ENCODE data around the gene SPATA9.

SPATA9 gene

DNA sequence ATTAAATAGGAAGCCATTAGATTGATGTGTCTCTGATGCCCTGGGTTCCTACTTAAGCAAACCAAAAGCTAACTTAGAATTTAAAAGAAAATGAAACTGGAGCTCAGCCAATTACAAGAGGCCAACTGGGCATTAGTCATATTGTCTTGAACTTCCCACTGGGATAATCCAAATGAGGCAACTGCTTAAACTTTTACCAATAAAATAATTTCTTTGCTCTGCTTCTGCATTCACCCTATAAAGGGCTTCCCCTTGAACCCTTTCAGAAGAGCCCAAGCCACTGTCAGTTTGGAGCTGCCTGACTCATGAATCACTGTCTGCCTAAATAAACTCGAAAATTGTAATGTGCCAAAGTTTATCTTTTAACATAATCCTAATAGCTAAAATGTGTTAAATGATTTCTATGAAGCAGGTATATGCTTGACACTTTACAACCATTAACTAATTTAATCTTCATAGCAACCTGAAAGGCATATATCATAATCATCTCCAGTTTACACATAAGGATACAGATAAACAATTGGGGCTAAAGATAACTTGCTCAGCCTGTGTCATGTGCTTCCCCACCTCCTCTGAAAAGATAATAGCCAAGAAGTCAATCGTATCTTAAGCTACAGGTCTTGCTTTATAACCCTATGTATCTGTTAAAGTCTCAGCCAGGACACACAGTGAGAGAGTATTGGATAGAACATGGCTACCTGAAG lies 51.4 kb downstream of the SPATA9 start:
- peaks cover 10% of the 10 kb centered on the region for H3K9me3 ChIP-seq (ENCODE audit: control insufficient read depth, insufficient read depth, low read length)
- H3K36me3 ChIP-seq (ENCODE audit: control insufficient read depth, insufficient read depth, low read length), result no peaks in the 10 kb centered on the region
- H3K4me3 ChIP-seq (ENCODE audit: low read depth, low read length), result no peak overlapping the region
- no peaks in the 10 kb centered on the region for H3K4me1 ChIP-seq (ENCODE audit: control insufficient read depth, insufficient read depth, low read length)
- H3K27me3 ChIP-seq (ENCODE audit: control insufficient read depth, insufficient read depth, low read length), result no peaks in the 10 kb centered on the region
- no peak overlapping the region for H3K9ac ChIP-seq (ENCODE audit: low read depth, low read length)

DNA sequence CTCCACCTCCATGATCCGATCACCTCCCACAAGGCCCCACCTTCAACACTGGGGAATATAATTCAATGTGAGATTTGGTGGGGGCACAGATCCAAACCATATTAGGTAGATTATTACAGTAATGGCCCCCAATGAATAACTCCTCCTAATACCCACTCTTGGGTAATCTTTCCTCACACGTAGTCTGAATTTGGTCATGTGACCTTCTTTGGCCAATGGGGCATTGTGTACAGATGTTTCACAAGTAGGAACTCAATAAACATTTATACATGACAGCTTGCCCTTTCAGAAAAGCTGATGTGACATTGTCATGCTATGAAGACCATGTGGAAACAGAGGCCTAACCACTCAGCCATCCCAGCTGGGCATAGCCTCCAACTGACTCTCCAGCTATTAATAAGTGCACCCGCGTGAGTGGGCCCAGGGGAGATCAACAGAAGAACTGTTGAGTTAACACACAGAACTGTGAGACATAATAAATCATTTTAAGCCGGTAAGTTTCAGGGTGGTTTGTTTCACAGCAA lies 52.3 kb downstream of the SPATA9 start:
- Histone ChIP-seq H3K4me1 (ENCODE audit: control insufficient read depth, insufficient read depth, low read length) (no peaks in the 10 kb centered on the region), H3K36me3 (ENCODE audit: control insufficient read depth, insufficient read depth, low read length) (no peaks in the 10 kb centered on the region), H3K4me3 (ENCODE audit: low read depth, low read length) (no peak overlapping the region), H3K9ac (ENCODE audit: low read depth, low read length) (no peak overlapping the region), H3K9me3 (ENCODE audit: control insufficient read depth, insufficient read depth, low read length) (peaks cover 10% of the 10 kb centered on the region), H3K27me3 (ENCODE audit: control insufficient read depth, insufficient read depth, low read length) (no peaks in the 10 kb centered on the region)

DNA sequence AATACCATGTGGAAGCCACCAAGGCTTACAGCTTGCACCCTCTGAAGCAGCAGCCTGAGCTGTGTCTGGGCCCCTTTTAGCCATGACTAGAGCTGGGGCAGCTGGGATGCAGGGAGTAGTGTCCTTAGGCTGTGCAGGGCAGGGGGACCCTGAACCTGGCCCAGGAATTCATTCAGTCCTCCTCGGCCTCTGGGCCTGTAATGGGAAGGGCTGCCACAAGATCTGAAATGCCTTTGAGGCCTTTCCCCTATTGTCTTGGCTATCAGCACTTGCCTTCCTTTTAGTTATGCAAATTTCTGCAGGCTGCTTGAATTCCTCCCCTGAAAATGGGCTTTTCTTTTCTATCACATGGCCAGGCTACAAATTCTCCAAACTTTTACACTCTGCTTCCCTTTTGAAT lies 53.9 kb downstream of the SPATA9 start:
- Histone ChIP-seq H3K4me3 (ENCODE audit: low read depth, low read length) (no peak overlapping the region), H3K9me3 (ENCODE audit: control insufficient read depth, insufficient read depth, low read length) (peaks cover 10% of the 10 kb centered on the region), H3K36me3 (ENCODE audit: control insufficient read depth, insufficient read depth, low read length) (no peaks in the 10 kb centered on the region), H3K27me3 (ENCODE audit: control insufficient read depth, insufficient read depth, low read length) (no peaks in the 10 kb centered on the region), H3K4me1 (ENCODE audit: control insufficient read depth, insufficient read depth, low read length) (no peaks in the 10 kb centered on the region), H3K9ac (ENCODE audit: low read depth, low read length) (no peak overlapping the region)

DNA sequence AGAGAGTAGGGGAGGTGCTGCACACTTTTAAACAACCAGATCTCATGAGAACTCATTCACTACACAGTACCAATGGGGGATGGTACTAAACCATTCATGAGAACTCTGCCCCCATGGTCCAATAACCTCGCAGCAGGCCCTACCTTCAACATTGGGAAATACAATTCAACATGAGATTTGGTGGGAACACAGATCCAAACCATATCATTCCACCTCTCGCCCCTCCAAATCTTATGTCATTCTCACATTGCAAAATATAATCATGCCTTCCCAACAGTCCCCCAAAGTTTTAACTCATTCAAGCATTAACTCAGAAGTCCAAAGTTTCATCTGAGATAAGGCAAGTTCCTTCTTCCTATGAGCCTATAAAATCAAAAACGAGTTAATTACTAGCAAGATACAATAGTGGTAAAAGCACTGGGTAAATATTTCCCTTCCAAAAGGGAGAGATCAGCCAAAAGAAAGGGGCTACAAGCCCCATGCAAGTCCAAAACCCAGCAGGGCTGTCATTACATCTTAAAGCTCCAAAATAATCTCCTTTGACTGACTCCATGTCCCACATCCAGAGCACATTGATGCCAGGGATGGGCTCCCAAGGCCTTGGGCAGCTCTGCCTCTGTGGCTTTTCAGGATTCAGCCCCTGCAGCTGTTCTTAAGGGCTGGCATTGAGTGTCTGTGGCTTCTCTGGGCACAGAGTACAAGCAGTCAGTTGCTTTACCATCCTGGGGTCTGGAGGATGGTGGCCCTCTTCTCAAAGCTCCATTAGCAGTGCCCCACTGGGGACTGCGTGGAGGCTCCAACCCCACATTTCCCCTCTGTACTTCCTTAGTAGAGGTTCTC lies 54.6 kb downstream of the SPATA9 start:
- Histone ChIP-seq H3K4me1 (ENCODE audit: control insufficient read depth, insufficient read depth, low read length) (no peaks in the 10 kb centered on the region), H3K4me3 (ENCODE audit: low read depth, low read length) (no peak overlapping the region), H3K9ac (ENCODE audit: low read depth, low read length) (no peak overlapping the region), H3K36me3 (ENCODE audit: control insufficient read depth, insufficient read depth, low read length) (no peaks in the 10 kb centered on the region), H3K27me3 (ENCODE audit: control insufficient read depth, insufficient read depth, low read length) (peaks cover 7% of the 10 kb centered on the region), H3K9me3 (ENCODE audit: control insufficient read depth, insufficient read depth, low read length) (peaks cover 10% of the 10 kb centered on the region)

DNA sequence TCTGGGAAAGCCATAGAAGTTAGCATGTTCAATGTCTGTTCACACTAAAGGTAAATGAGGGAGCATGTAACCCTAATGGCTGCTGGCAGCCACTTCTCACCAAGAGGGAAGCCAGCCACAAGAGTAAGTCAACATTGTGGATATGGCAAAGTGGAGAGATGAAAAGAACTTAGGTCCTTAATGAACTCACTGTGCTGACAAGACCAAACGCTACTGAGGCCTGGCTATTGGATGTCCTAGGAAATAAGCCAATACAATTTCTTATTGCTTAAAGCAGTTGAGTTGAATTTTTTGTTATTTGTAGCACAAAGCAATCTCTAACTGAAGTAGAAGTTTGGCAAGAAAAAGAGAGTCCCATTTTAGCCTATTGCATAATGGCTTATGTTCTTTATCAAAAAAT lies 56.1 kb downstream of the SPATA9 start:
- Histone ChIP-seq H3K9ac (ENCODE audit: low read depth, low read length) (no peak overlapping the region), H3K4me1 (ENCODE audit: control insufficient read depth, insufficient read depth, low read length) (no peaks in the 10 kb centered on the region), H3K4me3 (ENCODE audit: low read depth, low read length) (no peak overlapping the region), H3K27me3 (ENCODE audit: control insufficient read depth, insufficient read depth, low read length) (peaks cover 22% of the 10 kb centered on the region), H3K36me3 (ENCODE audit: control insufficient read depth, insufficient read depth, low read length) (no peaks in the 10 kb centered on the region), H3K9me3 (ENCODE audit: control insufficient read depth, insufficient read depth, low read length) (peaks cover 10% of the 10 kb centered on the region)

DNA sequence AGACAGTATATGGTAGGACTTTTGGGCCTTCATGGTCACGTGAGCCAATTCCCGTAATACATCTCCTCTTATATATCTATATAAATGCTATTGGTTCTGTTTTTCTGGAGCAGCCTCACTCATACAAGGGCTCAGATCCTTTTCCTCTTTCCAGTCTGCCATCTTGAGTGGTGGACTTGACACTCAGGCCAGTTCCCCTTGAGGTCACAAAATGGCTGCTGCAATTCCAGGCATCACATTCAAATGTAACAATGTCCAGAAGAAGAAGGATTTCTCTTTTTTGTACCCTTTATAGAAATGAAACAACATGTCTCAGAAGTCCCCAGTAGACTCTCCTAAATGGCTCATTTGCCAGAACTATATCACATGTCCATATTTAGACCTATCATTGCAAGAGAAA lies 58.4 kb downstream of the SPATA9 start:
- Histone ChIP-seq H3K9ac (ENCODE audit: low read depth, low read length) (no peak overlapping the region), H3K9me3 (ENCODE audit: control insufficient read depth, insufficient read depth, low read length) (peaks cover 10% of the 10 kb centered on the region), H3K4me1 (ENCODE audit: control insufficient read depth, insufficient read depth, low read length) (peaks cover 2% of the 10 kb centered on the region), H3K27me3 (ENCODE audit: control insufficient read depth, insufficient read depth, low read length) (peaks cover 42% of the 10 kb centered on the region), H3K4me3 (ENCODE audit: low read depth, low read length) (no peak overlapping the region), H3K36me3 (ENCODE audit: control insufficient read depth, insufficient read depth, low read length) (no peaks in the 10 kb centered on the region)

DNA sequence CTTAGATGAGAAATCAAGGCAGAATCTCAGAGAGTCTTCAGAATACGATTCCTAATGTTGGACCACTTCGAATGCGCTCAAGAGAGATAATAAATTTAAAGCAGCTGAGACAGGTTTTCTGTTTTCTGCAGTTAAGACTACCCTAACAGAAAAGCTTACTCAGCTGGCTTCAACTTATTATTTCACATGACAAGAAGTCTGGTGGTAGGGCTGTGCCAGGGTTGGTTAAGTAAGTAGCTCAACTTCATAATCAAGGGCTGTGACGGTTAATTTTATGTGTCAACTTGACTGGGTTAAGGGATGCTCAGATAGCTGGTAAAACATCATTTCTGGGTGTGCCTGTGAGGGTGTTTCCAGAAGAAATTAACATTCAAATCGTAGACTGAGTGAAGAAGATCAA lies 59.1 kb downstream of the SPATA9 start:
- Histone ChIP-seq H3K36me3 (ENCODE audit: control insufficient read depth, insufficient read depth, low read length) (no peaks in the 10 kb centered on the region), H3K27me3 (ENCODE audit: control insufficient read depth, insufficient read depth, low read length) (peaks cover 48% of the 10 kb centered on the region), H3K9me3 (ENCODE audit: control insufficient read depth, insufficient read depth, low read length) (peaks cover 6% of the 10 kb centered on the region), H3K9ac (ENCODE audit: low read depth, low read length) (no peak overlapping the region), H3K4me3 (ENCODE audit: low read depth, low read length) (no peak overlapping the region), H3K4me1 (ENCODE audit: control insufficient read depth, insufficient read depth, low read length) (peaks cover 5% of the 10 kb centered on the region)

DNA sequence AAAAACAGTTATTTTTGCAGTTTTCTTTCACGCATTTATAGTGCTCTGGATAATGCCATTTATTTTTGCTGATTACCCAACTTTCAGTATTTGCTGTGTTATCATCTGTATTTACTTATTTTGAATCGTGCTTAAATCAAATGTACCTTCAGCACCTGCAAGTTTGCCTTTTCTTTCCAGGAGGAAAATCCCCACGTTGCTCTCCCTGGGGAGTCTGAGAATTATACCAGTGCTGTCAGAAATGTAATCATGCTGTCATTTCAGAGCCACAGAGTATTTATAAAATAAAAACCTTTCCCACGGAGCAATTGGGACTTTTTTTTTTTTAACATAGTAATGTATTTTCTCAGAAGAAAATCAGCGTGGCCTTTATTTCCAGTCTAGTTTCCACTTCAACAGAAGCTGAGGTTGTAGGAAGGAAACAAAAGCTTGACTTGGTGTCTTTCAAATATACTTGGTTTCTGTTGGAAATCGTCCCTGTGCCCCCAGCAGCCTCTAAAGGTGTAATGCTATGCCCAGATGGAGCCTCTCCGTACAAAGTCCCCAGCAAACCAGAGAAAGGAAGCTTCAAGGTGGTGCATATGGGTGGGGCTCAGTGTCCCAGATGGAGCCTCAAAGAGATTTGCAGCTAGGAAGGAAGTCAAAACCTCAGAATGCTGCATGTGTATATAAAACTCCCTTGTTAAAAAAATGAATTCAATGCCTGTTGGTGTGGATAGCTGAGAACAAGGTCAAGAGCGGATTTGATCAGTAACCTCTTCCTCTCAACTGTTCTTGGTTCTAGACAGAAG lies 60.8 kb downstream of the SPATA9 start:
- peak overlapping the region; percentile 64 for H3K4me3 ChIP-seq (ENCODE audit: low read depth, low read length)
- H3K36me3 ChIP-seq (ENCODE audit: control insufficient read depth, insufficient read depth, low read length), result no peaks in the 10 kb centered on the region
- H3K27me3 ChIP-seq (ENCODE audit: control insufficient read depth, insufficient read depth, low read length), result peaks cover 60% of the 10 kb centered on the region
- H3K9me3 ChIP-seq (ENCODE audit: control insufficient read depth, insufficient read depth, low read length), result no peaks in the 10 kb centered on the region
- H3K4me1 ChIP-seq (ENCODE audit: control insufficient read depth, insufficient read depth, low read length), result peaks cover 5% of the 10 kb centered on the region
- no peak overlapping the region for H3K9ac ChIP-seq (ENCODE audit: low read depth, low read length)

DNA sequence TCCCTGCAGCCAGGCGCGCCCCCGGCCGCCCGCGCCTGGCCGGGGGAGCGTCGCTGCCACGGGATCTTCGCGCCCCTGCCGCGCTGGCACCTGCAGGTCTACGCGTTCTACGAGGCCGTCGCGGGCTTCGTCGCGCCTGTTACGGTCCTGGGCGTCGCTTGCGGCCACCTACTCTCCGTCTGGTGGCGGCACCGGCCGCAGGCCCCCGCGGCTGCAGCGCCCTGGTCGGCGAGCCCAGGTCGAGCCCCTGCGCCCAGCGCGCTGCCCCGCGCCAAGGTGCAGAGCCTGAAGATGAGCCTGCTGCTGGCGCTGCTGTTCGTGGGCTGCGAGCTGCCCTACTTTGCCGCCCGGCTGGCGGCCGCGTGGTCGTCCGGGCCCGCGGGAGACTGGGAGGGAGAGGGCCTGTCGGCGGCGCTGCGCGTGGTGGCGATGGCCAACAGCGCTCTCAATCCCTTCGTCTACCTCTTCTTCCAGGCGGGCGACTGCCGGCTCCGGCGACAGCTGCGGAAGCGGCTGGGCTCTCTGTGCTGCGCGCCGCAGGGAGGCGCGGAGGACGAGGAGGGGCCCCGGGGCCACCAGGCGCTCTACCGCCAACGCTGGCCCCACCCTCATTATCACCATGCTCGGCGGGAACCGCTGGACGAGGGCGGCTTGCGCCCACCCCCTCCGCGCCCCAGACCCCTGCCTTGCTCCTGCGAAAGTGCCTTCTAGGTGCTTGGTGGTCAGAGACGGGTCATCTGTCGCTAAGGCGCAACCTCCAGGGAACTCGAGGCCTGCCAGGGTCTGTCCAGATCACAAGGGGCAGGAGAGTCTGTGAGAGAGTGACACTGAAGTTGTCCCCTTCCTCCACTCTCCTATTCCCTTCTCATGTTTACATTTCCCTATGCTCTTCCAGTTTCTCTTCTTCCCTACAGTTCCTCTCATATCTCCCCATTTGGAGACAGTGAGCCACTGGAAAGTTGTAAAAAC lies 61.6 kb downstream of the SPATA9 start:
- Histone ChIP-seq H3K4me3 (ENCODE audit: low read depth, low read length) (peak overlapping the region; percentile 64), H3K9ac (ENCODE audit: low read depth, low read length) (no peak overlapping the region), H3K9me3 (ENCODE audit: control insufficient read depth, insufficient read depth, low read length) (no peaks in the 10 kb centered on the region), H3K4me1 (ENCODE audit: control insufficient read depth, insufficient read depth, low read length) (peaks cover 5% of the 10 kb centered on the region), H3K27me3 (ENCODE audit: control insufficient read depth, insufficient read depth, low read length) (peaks cover 61% of the 10 kb centered on the region), H3K36me3 (ENCODE audit: control insufficient read depth, insufficient read depth, low read length) (no peaks in the 10 kb centered on the region)

DNA sequence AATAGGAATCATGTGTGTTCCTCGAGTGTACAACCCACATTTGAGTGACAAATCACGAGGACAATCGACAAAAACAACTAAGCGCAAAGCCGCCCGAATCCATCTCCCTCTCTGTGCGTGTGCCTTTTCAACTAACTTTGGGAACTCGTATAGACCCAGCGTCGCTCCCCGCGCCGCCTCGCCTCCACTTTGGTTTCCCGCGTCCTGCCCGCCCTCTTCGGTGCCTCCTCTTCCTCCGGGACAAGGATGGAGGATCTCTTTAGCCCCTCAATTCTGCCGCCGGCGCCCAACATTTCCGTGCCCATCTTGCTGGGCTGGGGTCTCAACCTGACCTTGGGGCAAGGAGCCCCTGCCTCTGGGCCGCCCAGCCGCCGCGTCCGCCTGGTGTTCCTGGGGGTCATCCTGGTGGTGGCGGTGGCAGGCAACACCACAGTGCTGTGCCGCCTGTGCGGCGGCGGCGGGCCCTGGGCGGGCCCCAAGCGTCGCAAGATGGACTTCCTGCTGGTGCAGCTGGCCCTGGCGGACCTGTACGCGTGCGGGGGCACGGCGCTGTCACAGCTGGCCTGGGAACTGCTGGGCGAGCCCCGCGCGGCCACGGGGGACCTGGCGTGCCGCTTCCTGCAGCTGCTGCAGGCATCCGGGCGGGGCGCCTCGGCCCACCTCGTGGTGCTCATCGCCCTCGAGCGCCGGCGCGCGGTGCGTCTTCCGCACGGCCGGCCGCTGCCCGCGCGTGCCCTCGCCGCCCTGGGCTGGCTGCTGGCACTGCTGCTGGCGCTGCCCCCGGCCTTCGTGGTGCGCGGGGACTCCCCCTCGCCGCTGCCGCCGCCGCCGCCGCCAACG lies 62.5 kb downstream of the SPATA9 start, which contains the start of gene GPR150:
Gene GPR150, plus strand, starts transcription at position 58 of the 840 bp plus-strand sequence. Its CDS starts 189 bp downstream, at position 247.
- Histone ChIP-seq H3K9ac (ENCODE audit: low read depth, low read length) (no peak within 1 kb of the TSS), H3K27me3 (ENCODE audit: control insufficient read depth, insufficient read depth, low read length) (peaks cover 61% of the 10 kb centered on the region), H3K4me3 (ENCODE audit: low read depth, low read length) (peak within 1 kb of the TSS; percentile 64), H3K4me1 (ENCODE audit: control insufficient read depth, insufficient read depth, low read length) (peaks cover 5% of the 10 kb centered on the region), H3K36me3 (ENCODE audit: control insufficient read depth, insufficient read depth, low read length) (no peaks in the 10 kb centered on the region), H3K9me3 (ENCODE audit: control insufficient read depth, insufficient read depth, low read length) (no peaks in the 10 kb centered on the region)

Data from iPS-15b (cell line).